ENCODE results near the gene CHFR.

Gene CHFR

GRCh38 chr12:132803888-132804287 lies 83.5 kb downstream of the CHFR start:
- TF ChIP-seq CTCF (IDR thresholded peaks at IDR 0.05) = no peak
- no peak for DNase-seq
- intact Hi-C loops (cut with DNase I; ENCODE audit: low total_unique reads) = no loop called here
- Histone ChIP-seq H3K4me3 (no peak overlapping the region), H3K27me3 (no peaks in the 10 kb centered on the region), H3K4me1 (no peaks in the 10 kb centered on the region), H3K27ac (no peak overlapping the region), H3K9me3 (no peaks in the 10 kb centered on the region), H3K36me3 (peaks cover 82 to 97% (median 93%) of the 10 kb centered on the region in 3 donors)

- H3K27ac ChIP-seq = no peak overlapping the region
- H3K9me3 ChIP-seq = no peaks in the 10 kb centered on the region
- no peaks in the 10 kb centered on the region for H3K27me3 ChIP-seq
- peaks cover 85 to 97% (median 94%) of the 10 kb centered on the region in 3 donors for H3K36me3 ChIP-seq
- no peak for TF ChIP-seq CTCF (IDR thresholded peaks at IDR 0.05)
- no peak for DNase-seq
- H3K4me3 ChIP-seq = no peak overlapping the region
- no peaks in the 10 kb centered on the region for H3K4me1 ChIP-seq
- intact Hi-C loops (cut with DNase I; ENCODE audit: low total_unique reads) = no loop called here
Measured at GRCh38 chr12:132803125-132803524, 84.3 kb downstream of the CHFR start.

GRCh38 chr12:132801741-132802140 lies 85.7 kb downstream of the CHFR start:
- Histone ChIP-seq H3K4me1 (no peaks in the 10 kb centered on the region), H3K4me3 (no peak overlapping the region), H3K27ac (no peak overlapping the region), H3K9me3 (no peaks in the 10 kb centered on the region), H3K36me3 (peaks cover 87 to 97% (median 94%) of the 10 kb centered on the region in 3 donors), H3K27me3 (no peaks in the 10 kb centered on the region)
- intact Hi-C loops (cut with DNase I; ENCODE audit: low total_unique reads) = no loop called here
- TF ChIP-seq CTCF (IDR thresholded peaks at IDR 0.05) = no peak
- no peak for DNase-seq

- H3K4me1 ChIP-seq = no peaks in the 10 kb centered on the region
- TF ChIP-seq CTCF (IDR thresholded peaks at IDR 0.05) = no peak
- H3K27me3 ChIP-seq = no peaks in the 10 kb centered on the region
- no peak for DNase-seq
- H3K27ac ChIP-seq = no peak overlapping the region
- intact Hi-C loops (cut with DNase I; ENCODE audit: low total_unique reads) = no loop called here
- no peaks in the 10 kb centered on the region for H3K9me3 ChIP-seq
- H3K4me3 ChIP-seq = no peak overlapping the region
- H3K36me3 ChIP-seq = peaks cover 97 to 100% (median 98%) of the 10 kb centered on the region in 3 donors
Measured at GRCh38 chr12:132798836-132799235, 88.6 kb downstream of the CHFR start.

- no peak for TF ChIP-seq CTCF (IDR thresholded peaks at IDR 0.05)
- DNase-seq = no peak
- intact Hi-C loops (cut with DNase I; ENCODE audit: low total_unique reads) = no loop called here
Measured at GRCh38 chr12:132797820-132798570, 89.4 kb downstream of the CHFR start.

More at GRCh38 chr12:132797820-132798570, 89.4 kb downstream of the CHFR start:
- no peaks in the 10 kb centered on the region for H3K4me1 ChIP-seq
- H3K4me3 ChIP-seq = no peak overlapping the region
- H3K36me3 ChIP-seq = peaks cover 90 to 95% (median 94%) of the 10 kb centered on the region in 3 donors
- H3K9me3 ChIP-seq = no peaks in the 10 kb centered on the region
- no peaks in the 10 kb centered on the region for H3K27me3 ChIP-seq
- H3K27ac ChIP-seq = no peak overlapping the region

All from tibial artery (tissue), 4 donors.